ENCODE results near the gene LYPD3.
A peak's percentile ranks its signal among the peaks of the same experiment; 100 is the strongest.
"Not testable (repeated sequence)": the region's sequence is repeated elsewhere in the genome, so short reads cannot be mapped to it uniquely, and the experiment has no call there.

Gene LYPD3

DNA sequence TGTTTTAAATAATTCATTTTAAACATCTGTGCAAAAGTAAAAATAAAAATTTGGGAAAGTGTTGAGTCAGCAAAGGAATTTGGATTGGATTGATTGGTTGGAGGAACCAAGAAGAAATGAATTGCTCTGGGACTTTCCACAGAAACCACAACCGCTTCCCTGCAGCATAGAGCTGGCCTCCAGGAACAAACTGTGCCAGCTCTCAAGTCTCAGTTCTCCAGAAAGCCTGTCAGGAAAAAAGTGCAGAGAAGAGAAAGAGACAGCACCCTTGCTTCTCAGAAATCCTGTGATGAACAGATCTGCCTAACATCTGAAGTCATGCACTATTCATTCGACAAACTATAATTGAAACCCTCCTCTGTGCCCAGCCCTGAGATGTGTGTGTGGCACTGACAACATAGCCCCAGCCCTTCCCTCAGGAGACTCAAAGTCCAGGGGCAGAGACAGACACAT, 14.8 kb downstream of the LYPD3 start:
- H3K27ac ChIP-seq: no peak overlapping the region
- POLR2A ChIA-PET (ENCODE audit: low non-redundant PET): no interaction called here
- no peak for TF ChIP-seq CTCF (conservative IDR thresholded peaks at IDR 0.05; ENCODE audit: low read depth)
- CTCF ChIA-PET: no interaction called here
- no peak for DNase-seq (ENCODE audit: low spot score)

GRCh38 chr19:43447655-43448054, 17.8 kb downstream of the LYPD3 start:
- no peak for DNase-seq (ENCODE audit: low spot score)
- TF ChIP-seq CTCF (conservative IDR thresholded peaks at IDR 0.05; ENCODE audit: low read depth): no peak
- ChIA-PET CTCF (interaction anchor here (0.5 to 6.0 kb wide), 18 partner anchors 12 to 202 kb away, joined by 3 to 63 read pairs (median 4); partner anchors contain the start of gene PHLDB3), POLR2A (ENCODE audit: low non-redundant PET) (no interaction called here)
- H3K27ac ChIP-seq: no peak overlapping the region

GRCh38 chr19:43446746-43447489, 18.5 kb downstream of the LYPD3 start:
- DNase-seq (ENCODE audit: low spot score): peak; percentile 76
- CTCF ChIA-PET: interaction anchor here (0.5 to 6.0 kb wide), 22 partner anchors 8 to 203 kb away, joined by 3 to 63 read pairs (median 4); partner anchors contain the start of gene PHLDB3
- TF ChIP-seq CTCF (conservative IDR thresholded peaks at IDR 0.05; ENCODE audit: low read depth): peak; percentile 90
- POLR2A ChIA-PET (ENCODE audit: low non-redundant PET): no interaction called here
- no peak overlapping the region for H3K27ac ChIP-seq

DNA sequence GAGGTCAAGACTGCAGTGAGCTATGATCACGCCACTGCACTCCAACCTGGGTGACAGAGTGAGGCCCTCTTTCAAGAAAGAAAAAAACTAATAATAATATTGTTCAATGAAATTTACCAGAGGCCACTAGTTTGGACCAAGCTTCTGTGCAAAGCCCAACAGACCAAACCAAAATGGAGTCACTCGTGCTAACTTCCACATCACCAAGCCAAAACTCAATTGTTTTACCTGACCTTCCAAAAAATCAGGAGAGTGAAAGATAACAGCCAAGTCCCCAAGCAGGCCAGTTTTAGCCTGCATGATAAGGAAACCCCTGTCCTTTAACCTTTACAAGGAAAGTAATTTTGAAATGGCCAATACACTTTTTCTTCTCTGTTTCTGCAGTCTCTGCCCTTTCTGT, 20.0 kb downstream of the LYPD3 start:
- TF ChIP-seq CTCF (conservative IDR thresholded peaks at IDR 0.05; ENCODE audit: low read depth): no peak
- ChIA-PET CTCF (interaction anchor here (0.7 to 6.0 kb wide), 2 partner anchors 13 to 74 kb away, joined by 3 to 63 read pairs; no protein-coding TSS in a partner anchor), POLR2A (ENCODE audit: low non-redundant PET) (no interaction called here)
- no peak overlapping the region for H3K27ac ChIP-seq
- no peak for DNase-seq (ENCODE audit: low spot score)

- POLR2A ChIA-PET (ENCODE audit: low non-redundant PET): no interaction called here
Measured at GRCh38 chr19:43444531-43445287, 20.7 kb downstream of the LYPD3 start.

DNA sequence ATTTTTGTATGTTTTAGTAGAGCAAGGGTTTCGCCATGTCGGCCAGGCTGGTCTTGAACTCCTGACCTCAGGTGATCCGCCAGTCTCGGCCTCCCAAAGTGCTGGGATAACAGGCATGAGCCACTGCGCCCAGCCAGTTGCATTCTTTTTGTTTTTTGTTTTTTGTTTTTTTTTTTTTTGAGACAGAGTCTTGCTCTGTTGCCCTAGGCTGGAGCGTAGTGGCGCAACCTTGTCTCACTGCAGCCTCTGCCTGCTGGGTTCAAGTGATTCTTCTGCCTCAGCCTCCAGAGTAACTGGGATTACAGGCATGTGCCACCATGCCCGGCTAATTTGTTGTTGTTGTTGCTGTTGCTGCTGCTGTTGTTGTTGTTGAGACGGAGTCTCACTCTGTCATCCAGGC, 21.3 kb downstream of the LYPD3 start:
- H3K27ac ChIP-seq; DNase-seq (ENCODE audit: low spot score); POLR2A ChIA-PET (ENCODE audit: low non-redundant PET): not testable (repeated sequence)
- CTCF ChIA-PET: interaction anchor here (6.0 kb wide), 1 partner anchor 76 kb away, joined by 63 read pairs; no protein-coding TSS in a partner anchor

More at GRCh38 chr19:43444531-43445287, 20.7 kb downstream of the LYPD3 start:
- no peak for DNase-seq (ENCODE audit: low spot score)
- CTCF ChIA-PET: interaction anchor here (0.7 to 6.0 kb wide), 2 partner anchors 12 to 75 kb away, joined by 3 to 63 read pairs; no protein-coding TSS in a partner anchor
- H3K27ac ChIP-seq: no peak overlapping the region
- no peak for TF ChIP-seq CTCF (conservative IDR thresholded peaks at IDR 0.05; ENCODE audit: low read depth)

Data from RWPE1 (cell line).